Astrocyte (in vitro differentiated cells and primary cell): ENCODE measurements around the gene RPL3. TPM values are rescaled to one million over a fixed set of nuclear protein-coding genes. Genes with fewer than 3 reads are reported as not detected.

Experiments
- DNase-seq: peaks from one replicate; pipeline ENCODE4 v3.0.0-alpha.2; 2010; ENCODE audit warnings: low read depth
- FAIRE-seq: peaks from 2 replicates; lab custom pipeline; 2011; peaks lifted over from hg19 to GRCh38; lab: Jason Lieb, UNC
- H2AFZ ChIP-seq: 2 replicates; pipeline ENCODE4 v1.6.0; 2012; ENCODE audit warnings: low read depth, low read length, inconsistent platforms
- H3K27ac ChIP-seq: 2 replicates; pipeline ENCODE4 v1.5.1; 2011; ENCODE audit warnings: low read depth, low read length, inconsistent platforms
- H3K27me3 ChIP-seq: 2 replicates; pipeline ENCODE4 v1.6.0; 2011; ENCODE audit warnings: low read length, inconsistent platforms; ENCODE audit not compliant: insufficient read depth
- H3K36me3 ChIP-seq: 2 replicates; pipeline ENCODE4 v1.5.1; 2011; ENCODE audit warnings: low read length, inconsistent platforms; ENCODE audit not compliant: insufficient read depth
- H3K4me1 ChIP-seq: 2 replicates; pipeline ENCODE4 v1.5.1; 2011; ENCODE audit warnings: low read length, inconsistent platforms; ENCODE audit not compliant: insufficient read depth
- H3K4me2 ChIP-seq: 2 replicates; pipeline ENCODE4 v1.6.0; 2012; ENCODE audit warnings: low read length, inconsistent platforms
- H3K4me3 ChIP-seq: 2 replicates; pipeline ENCODE4 v1.5.1; 2011; ENCODE audit warnings: low read depth, mild to moderate bottlenecking, low read length, inconsistent platforms; ENCODE audit not compliant: insufficient read depth
- H3K79me2 ChIP-seq: 2 replicates; pipeline ENCODE4 v1.6.0; 2012; ENCODE audit warnings: mild to moderate bottlenecking, low read length, inconsistent platforms; ENCODE audit not compliant: insufficient read depth
- H3K9ac ChIP-seq: 2 replicates; pipeline ENCODE4 v1.6.0; 2012; ENCODE audit warnings: mild to moderate bottlenecking, low read length, inconsistent platforms
- H3K9me3 ChIP-seq: 2 replicates; pipeline ENCODE4 v1.5.1; 2012; ENCODE audit warnings: low read depth, mild to moderate bottlenecking, low read length, inconsistent platforms; ENCODE audit not compliant: insufficient read depth
- H4K20me1 ChIP-seq: 2 replicates; pipeline ENCODE4 v1.6.0; 2012; ENCODE audit warnings: low read length, inconsistent platforms; ENCODE audit not compliant: insufficient read depth
- H3K27ac Mint-ChIP-seq: one replicate; pipeline ENCODE4 v1.8.0; 2021; ENCODE audit warnings: mild to moderate bottlenecking, mixed read lengths; ENCODE audit not compliant: unreplicated experiment
- H3K27me3 Mint-ChIP-seq: one replicate; pipeline ENCODE4 v1.8.0; 2021; ENCODE audit warnings: low read depth, mixed read lengths; ENCODE audit not compliant: unreplicated experiment
- H3K36me3 Mint-ChIP-seq: one replicate; pipeline ENCODE4 v1.8.0; 2021; ENCODE audit warnings: low read depth, mixed read lengths; ENCODE audit not compliant: unreplicated experiment
- H3K4me1 Mint-ChIP-seq: one replicate; pipeline ENCODE4 v1.8.0; 2021; ENCODE audit warnings: low read depth, mixed read lengths; ENCODE audit not compliant: unreplicated experiment
- H3K4me3 Mint-ChIP-seq: one replicate; pipeline ENCODE4 v1.8.0; 2021; ENCODE audit warnings: mild to moderate bottlenecking, moderate library complexity, mixed read lengths; ENCODE audit not compliant: unreplicated experiment
- H3K9me3 Mint-ChIP-seq: one replicate; pipeline ENCODE4 v1.8.0; 2021; ENCODE audit warnings: mild to moderate bottlenecking, mixed read lengths; ENCODE audit not compliant: unreplicated experiment
- CTCF ChIP-seq: IDR thresholded peaks from 2 replicates; pipeline ENCODE4 v1.5.1; 2011; ENCODE audit warnings: low read depth, mild to moderate bottlenecking, inconsistent platforms, low read length, moderate library complexity; ENCODE audit not compliant: insufficient read depth
- EZH2 ChIP-seq: IDR thresholded peaks from 2 replicates; pipeline ENCODE4 v1.6.1; 2012; ENCODE audit warnings: mild to moderate bottlenecking, low read length, inconsistent platforms; ENCODE audit not compliant: insufficient read depth
- total RNA-seq: library from RNA; stranded (reverse); gene quantifications from 2 replicates; pipeline ENCODE4 v1.2.1, GENCODE V29; 2021

Gene RPL3
- total RNA-seq, 1 donor from 2014 or later: 1,182 TPM

- Histone ChIP-seq H3K36me3 (peaks cover 43% of the 10 kb centered on the region), H4K20me1 (peaks cover 56% of the 10 kb centered on the region), H3K9me3 (no peaks in the 10 kb centered on the region), H3K4me1 (peaks cover 34% of the 10 kb centered on the region), H3K79me2 (peaks cover 57% of the 10 kb centered on the region), H3K9ac (peak overlapping the region; percentile 97), H2AFZ (no peak overlapping the region), H3K27me3 (no peaks in the 10 kb centered on the region), H3K4me2 (peak overlapping the region; percentile 97), H3K4me3 (peak overlapping the region; percentile 95), H3K27ac (peak overlapping the region; percentile 96)
- FAIRE-seq: no peak
- TF ChIP-seq EZH2 (no peak), CTCF (no peak)
- no peaks in the 10 kb centered on the region for H3K27me3 Mint-ChIP-seq
- H3K27ac Mint-ChIP-seq: peak overlapping the region; percentile 100
- no peaks in the 10 kb centered on the region for H3K9me3 Mint-ChIP-seq
- H3K4me3 Mint-ChIP-seq: peak overlapping the region; percentile 100
- peaks cover 24% of the 10 kb centered on the region for H3K4me1 Mint-ChIP-seq
- DNase-seq: no peak
- H3K36me3 Mint-ChIP-seq: peaks cover 40% of the 10 kb centered on the region
These were observed 728 bp downstream of the RPL3 start for GRCh38 chr22:39318507-39319283.

GRCh38 chr22:39317775-39318506 lies 1.5 kb downstream of the RPL3 start:
- H2AFZ ChIP-seq: no peak overlapping the region
- peaks cover 65% of the 10 kb centered on the region for H3K79me2 ChIP-seq
- peak overlapping the region; percentile 97 for H3K4me2 ChIP-seq
- FAIRE-seq (no peak), DNase-seq (no peak)
- Mint-ChIP-seq H3K36me3 (peaks cover 42% of the 10 kb centered on the region), H3K4me3 (peak overlapping the region; percentile 100), H3K27ac (peak overlapping the region; percentile 100), H3K9me3 (no peaks in the 10 kb centered on the region), H3K4me1 (peaks cover 30% of the 10 kb centered on the region), H3K27me3 (no peaks in the 10 kb centered on the region)
- peak overlapping the region; percentile 97 for H3K9ac ChIP-seq
- peak overlapping the region; percentile 95 for H3K4me3 ChIP-seq
- H3K27ac ChIP-seq: peak overlapping the region; percentile 96
- H3K27me3 ChIP-seq: no peaks in the 10 kb centered on the region
- peaks cover 40% of the 10 kb centered on the region for H3K4me1 ChIP-seq
- TF ChIP-seq CTCF (no peak), EZH2 (no peak)
- peaks cover 63% of the 10 kb centered on the region for H4K20me1 ChIP-seq
- H3K9me3 ChIP-seq: no peaks in the 10 kb centered on the region
- H3K36me3 ChIP-seq: peaks cover 50% of the 10 kb centered on the region
